SK-N-SH (cell line): ENCODE data around the gene RHPN2. TPM values are rescaled to one million over a fixed set of nuclear protein-coding genes. Genes with fewer than 3 reads are reported as not detected.

ENCODE experiments used
- CTCF ChIA-PET: fragments of 300-600, 350-600 bp; formaldehyde crosslinking; extraction: SDS; loops from one replicate; lab custom pipeline; 2021; lab: Yijun Ruan, JAX
- POLR2A ChIA-PET: fragments of 350-600 bp; sonication (Branson Sonifier 250); formaldehyde crosslinking; extraction: SDS; loops from one replicate; lab custom pipeline; 2020; ENCODE audit warnings: antibody characterized with exemption, inconsistent platforms; lab: Yijun Ruan, JAX
- DNase-seq: peaks from one replicate; pipeline ENCODE4 v3.0.0; 2012
- H2AFZ ChIP-seq: fragments of 200-600 bp; sonication (generic); 2 replicates; pipeline ENCODE4 v1.8.1; 2016; ENCODE audit warnings: antibody characterized with exemption, mild to moderate bottlenecking, low read depth
- H3F3A ChIP-seq: fragments of 200-600 bp; sonication (generic); replicated peaks from 2 replicates; pipeline ENCODE3; 2016; ENCODE audit warnings: antibody characterized with exemption, mild to moderate bottlenecking; ENCODE audit not compliant: insufficient read depth
- H3K27ac ChIP-seq, 2 experiments: fragments of 200-500 bp in 1 of 2; fragments of 200-600 bp in 1 of 2; sonication (Bioruptor generic) in 1 of 2; sonication (generic), shearing (Covaris generic) in 1 of 2; 2 replicates each; pipeline versions ENCODE4 v1.5.1 to v1.6.1; 2014 to 2016; ENCODE audit warnings: low read depth in 2 of 2, inconsistent platforms in 1 of 2, low read length in 1 of 2, mild to moderate bottlenecking in 1 of 2, mixed read lengths in 1 of 2
- H3K27me3 ChIP-seq: fragments of 200-600 bp; sonication (generic), shearing (Covaris generic); 2 replicates; pipeline ENCODE4 v1.6.1; 2016; ENCODE audit warnings: mixed run types; ENCODE audit not compliant: insufficient read depth
- H3K36me3 ChIP-seq, 2 experiments: fragments of 200-500 bp in 1 of 2; fragments of 200-600 bp in 1 of 2; sonication (Bioruptor generic) in 1 of 2; sonication (generic) in 1 of 2; replicated peaks in 1 of 2; 2 replicates each; pipeline versions ENCODE3 to v1.5.1; 2014 to 2016; ENCODE audit warnings: low read length in 1 of 2, mild to moderate bottlenecking in 1 of 2; ENCODE audit not compliant: insufficient read depth in 2 of 2, control insufficient read depth in 1 of 2
- H3K4me1 ChIP-seq, 2 experiments: fragments of 200-500 bp in 1 of 2; fragments of 200-600 bp in 1 of 2; sonication (Bioruptor generic) in 1 of 2; sonication (generic), shearing (Covaris generic) in 1 of 2; 2 replicates each; pipeline versions ENCODE4 v1.5.1 to v1.6.1; 2014 to 2016; ENCODE audit warnings: low read depth in 1 of 2, low read length in 1 of 2, mixed run types in 1 of 2; ENCODE audit not compliant: insufficient read depth in 2 of 2, control insufficient read depth in 1 of 2
- H3K4me2 ChIP-seq: fragments of 200-600 bp; sonication (generic), shearing (Covaris generic); 2 replicates; pipeline ENCODE4 v1.6.1; 2017; ENCODE audit warnings: mixed run types
- H3K4me3 ChIP-seq, 2 experiments: fragments of 200-500 bp in 1 of 2; fragments of 200-600 bp in 1 of 2; sonication (Bioruptor generic) in 1 of 2; sonication (generic), shearing (Covaris generic) in 1 of 2; 2 replicates each; pipeline versions ENCODE4 v1.5.1 to v1.8.1; 2014 to 2016; ENCODE audit warnings: low read depth in 2 of 2, inconsistent platforms in 1 of 2, low read length in 1 of 2, mild to moderate bottlenecking in 1 of 2, mixed read lengths in 1 of 2, moderate library complexity in 1 of 2
- H3K79me2 ChIP-seq: fragments of 200-600 bp; sonication (generic); 2 replicates; pipeline ENCODE4 v1.8.1; 2017; ENCODE audit warnings: mild to moderate bottlenecking; ENCODE audit not compliant: insufficient read depth
- H3K9ac ChIP-seq: fragments of 200-600 bp; sonication (generic); 2 replicates; pipeline ENCODE4 v1.6.1; 2017; ENCODE audit warnings: mixed run types
- H3K9me2 ChIP-seq: fragments of 200-600 bp; sonication (generic); 2 replicates; pipeline ENCODE4 v1.6.1; 2017; ENCODE audit warnings: mixed run types
- H3K9me3 ChIP-seq: fragments of 200-600 bp; sonication (generic); 2 replicates; pipeline ENCODE4 v1.6.1; 2017; ENCODE audit warnings: mixed run types, mild to moderate bottlenecking, moderate library complexity
- H4K20me1 ChIP-seq: fragments of 200-600 bp; sonication (generic); 2 replicates; pipeline ENCODE4 v1.6.1; 2017; ENCODE audit warnings: mild to moderate bottlenecking, mixed run types; ENCODE audit not compliant: insufficient read depth
- CHD2 ChIP-seq: fragments of 150-350 bp; IDR thresholded peaks from 2 replicates; pipeline ENCODE4 v1.6.1; 2018; ENCODE audit warnings: low read length; ENCODE audit not compliant: partially characterized antibody
- ELF1 ChIP-seq: IDR thresholded peaks from 2 replicates; pipeline ENCODE4 v1.4.0; 2012
- EP300 ChIP-seq, 2 experiments: IDR thresholded peaks; 2 replicates each; pipeline versions ENCODE4 v1.4.0 to v1.6.1; 2012; ENCODE audit warnings: borderline replicate concordance in 1 of 2, low read depth in 1 of 2, low read length in 1 of 2
- FOXJ3 ChIP-seq: sonication (generic); formaldehyde crosslinking; IDR thresholded peaks from 2 replicates; pipeline ENCODE4 v1.5.1; 2020; ENCODE audit warnings: mild to moderate bottlenecking, missing genetic modification reagents
- FOXM1 ChIP-seq: IDR thresholded peaks from 2 replicates; pipeline ENCODE4 v1.4.0; 2012; ENCODE audit warnings: low read depth, mild to moderate bottlenecking
- GABPA ChIP-seq: IDR thresholded peaks from 2 replicates; pipeline ENCODE4 v1.4.0; 2012; ENCODE audit warnings: low read depth, mild to moderate bottlenecking
- JUND ChIP-seq: IDR thresholded peaks from 2 replicates; pipeline ENCODE4 v1.4.0; 2012
- MAX ChIP-seq: IDR thresholded peaks from 2 replicates; pipeline ENCODE4 v1.4.0; 2012; ENCODE audit warnings: low read depth
- MEF2A ChIP-seq: IDR thresholded peaks from 2 replicates; pipeline ENCODE4 v1.4.0; 2012; ENCODE audit warnings: low read depth, borderline replicate concordance
- NRF1 ChIP-seq: IDR thresholded peaks from 2 replicates; pipeline ENCODE4 v1.6.1; 2012; ENCODE audit warnings: low read depth, mild to moderate bottlenecking, low read length
- RCOR1 ChIP-seq: fragments of 150-350 bp; IDR thresholded peaks from 2 replicates; pipeline ENCODE4 v1.6.1; 2017; ENCODE audit warnings: antibody characterized with exemption, low read length
- RXRA ChIP-seq: IDR thresholded peaks from 2 replicates; pipeline ENCODE4 v1.4.0; 2012; ENCODE audit warnings: low read depth, mild to moderate bottlenecking, borderline replicate concordance
- SMC3 ChIP-seq: IDR thresholded peaks from 2 replicates; pipeline ENCODE4 v1.6.1; 2012; ENCODE audit warnings: low read depth, low read length, improper control_type of control experiment
- TEAD4 ChIP-seq: IDR thresholded peaks from 2 replicates; pipeline ENCODE4 v1.4.0; 2012; ENCODE audit warnings: mild to moderate bottlenecking, borderline replicate concordance; ENCODE audit not compliant: insufficient read depth
- USF1 ChIP-seq: IDR thresholded peaks from 2 replicates; pipeline ENCODE4 v1.4.0; 2012; ENCODE audit warnings: low read depth, borderline replicate concordance
- WGBS: methylation state at CpG from one replicate; pipeline ENCODE4 v1.1.6; 2017; ENCODE audit warnings: low lambda C conversion rate; 5-methylcytosine and 5-hydroxymethylcytosine counted together
- polyA plus RNA-seq, 3 experiments: library from polyadenylated mRNA; depleted of rRNA; stranded (reverse); fragments of >200 nt; gene quantifications; 2 replicates each; pipeline ENCODE4 v1.2.3, GENCODE V29; 2012
- small RNA-seq, 7 experiments: library from RNA; depleted of rRNA; stranded (forward); fragments of <200 nt; gene quantifications; one replicate each; pipeline ENCODE3, GENCODE V24; 2012
- TF ChIP-seq, protein P1 (sequence below): fragments of 150-350 bp; IDR thresholded peaks from 2 replicates; pipeline ENCODE4 v1.6.1; 2016; ENCODE audit warnings: mild to moderate bottlenecking, low read depth, low read length

RHPN2 gene
- polyA plus RNA-seq, 1 of the 3 experiments (the other 2 are of a cell fraction), result 7.0 TPM

- no peak for DNase-seq
- no peak overlapping the region for H3K27ac ChIP-seq
- H3F3A ChIP-seq, result peaks cover 2% of the 10 kb centered on the region
- H3K79me2 ChIP-seq, result no peaks in the 10 kb centered on the region
- H3K9ac ChIP-seq, result no peak overlapping the region
- H2AFZ ChIP-seq, result no peak overlapping the region
- WGBS, result 95% methylated on average over 8 of the region's 8 CpGs
- H4K20me1 ChIP-seq, result no peaks in the 10 kb centered on the region
- no peaks in the 10 kb centered on the region for H3K27me3 ChIP-seq
- H3K36me3 ChIP-seq, result peaks cover 10 to 28% of the 10 kb centered on the region in 2 experiments
- no peak overlapping the region for H3K4me2 ChIP-seq
- CTCF ChIA-PET, result interaction anchor here (1.5 kb wide), 1 partner anchor 13 kb away, joined by 3 read pairs; no protein-coding TSS in a partner anchor
- TF ChIP-seq EP300 (IDR thresholded peaks at IDR 0.05; ENCODE audit: borderline replicate concordance in 1 of 2, low read depth in 1 of 2, low read length in 1 of 2) (no peak), SMC3 (no peak), FOXJ3 (CRISPR knock-in tag) (no peak), GABPA (no peak), MAX (no peak), NRF1 (no peak), ELF1 (no peak), RCOR1 (no peak), MEF2A (no peak), RXRA (no peak), JUND (no peak)
- POLR2A ChIA-PET, result no interaction called here
- no peaks in the 10 kb centered on the region for H3K9me2 ChIP-seq
- no peaks in the 10 kb centered on the region for H3K4me1 ChIP-seq
- no peaks in the 10 kb centered on the region for H3K9me3 ChIP-seq
- H3K4me3 ChIP-seq, result no peak overlapping the region
Measured at GRCh38 chr19:32930567-32930966, 134.1 kb downstream of the RHPN2 start.

DNA sequence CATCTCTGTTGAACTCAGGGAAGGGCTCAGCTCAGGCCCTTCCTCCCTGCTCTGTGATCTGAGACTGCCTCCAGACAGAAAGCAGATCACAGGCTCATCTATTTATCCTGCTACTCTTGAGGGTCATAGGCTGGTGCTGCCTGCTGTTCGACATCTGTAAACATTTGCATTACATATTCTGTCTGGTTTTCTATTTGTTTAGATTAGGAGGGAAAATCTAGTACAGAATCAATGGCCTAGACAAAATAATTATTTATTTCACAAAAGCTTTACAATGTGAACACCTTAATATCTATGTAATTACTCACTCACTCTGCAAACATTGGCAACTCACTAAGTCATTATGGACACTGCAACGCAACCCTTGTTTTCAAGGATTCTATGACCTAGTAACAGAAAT is 135.9 kb downstream of the RHPN2 start:
- Histone ChIP-seq H3K4me1 (no peaks in the 10 kb centered on the region), H2AFZ (no peak overlapping the region)
- TF ChIP-seq, protein P1, sequence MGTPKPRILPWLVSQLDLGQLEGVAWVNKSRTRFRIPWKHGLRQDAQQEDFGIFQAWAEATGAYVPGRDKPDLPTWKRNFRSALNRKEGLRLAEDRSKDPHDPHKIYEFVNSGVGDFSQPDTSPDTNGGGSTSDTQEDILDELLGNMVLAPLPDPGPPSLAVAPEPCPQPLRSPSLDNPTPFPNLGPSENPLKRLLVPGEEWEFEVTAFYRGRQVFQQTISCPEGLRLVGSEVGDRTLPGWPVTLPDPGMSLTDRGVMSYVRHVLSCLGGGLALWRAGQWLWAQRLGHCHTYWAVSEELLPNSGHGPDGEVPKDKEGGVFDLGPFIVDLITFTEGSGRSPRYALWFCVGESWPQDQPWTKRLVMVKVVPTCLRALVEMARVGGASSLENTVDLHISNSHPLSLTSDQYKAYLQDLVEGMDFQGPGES, result no peak
- TF ChIP-seq CHD2 (no peak), USF1 (no peak), FOXM1 (no peak), TEAD4 (no peak), ELF1 (no peak), EP300 (IDR thresholded peaks at IDR 0.05; ENCODE audit: borderline replicate concordance in 1 of 2, low read depth in 1 of 2, low read length in 1 of 2) (no peak), RCOR1 (no peak), MAX (no peak)
- TF ChIP-seq, all 33 proteins: peak for 0
- 75% methylated on average over 2 of the region's 2 CpGs for WGBS
- Histone ChIP-seq H3F3A (peaks cover 2% of the 10 kb centered on the region), H3K36me3 (peaks cover 18 to 36% of the 10 kb centered on the region in 2 experiments), H3K27ac (no peak overlapping the region), H3K4me2 (no peak overlapping the region), H3K9ac (no peak overlapping the region), H3K79me2 (no peaks in the 10 kb centered on the region), H3K4me3 (no peak overlapping the region), H3K27me3 (no peaks in the 10 kb centered on the region), H4K20me1 (no peaks in the 10 kb centered on the region), H3K9me3 (no peaks in the 10 kb centered on the region), H3K9me2 (no peaks in the 10 kb centered on the region)
- CTCF ChIA-PET, result interaction anchor here (0.6 to 0.8 kb wide), 2 partner anchors 14 to 123 kb away, joined by 3 to 4 read pairs; no protein-coding TSS in a partner anchor
- no peak for DNase-seq
- POLR2A ChIA-PET, result no interaction called here

Small RNAs within 50 kb of the gene (small RNA-seq; reads per million reads assigned to genes)
- gene AC008521.1, result 0 reads per million in 7 experiments
- 0 to 11.3 (median 0) reads per million in 7 experiments for gene AC008521.2

Other genes starting within 250 kb of the RHPN2 start
- not detected in 2 replicates for gene SLC7A9, start 195.1 kb downstream of the RHPN2 start, polyA plus RNA-seq (2012; rRNA removed)
- 15.7 and 16.4 TPM in 2 replicates for gene CEP89, start 92.9 kb downstream of the RHPN2 start, polyA plus RNA-seq (2012; rRNA removed)
- 3.3 and 3.9 TPM in 2 replicates for gene FAAP24, start 92.6 kb downstream of the RHPN2 start, polyA plus RNA-seq (2012; rRNA removed)
- gene GPATCH1, start 16.3 kb upstream of the RHPN2 start, polyA plus RNA-seq (2012; rRNA removed), result 5.9 and 6.3 TPM in 2 replicates
- 0.03 TPM in 1 of 2 replicates, not detected in the other for gene WDR88, start 67.2 kb upstream of the RHPN2 start, polyA plus RNA-seq (2012; rRNA removed)
- 7.5 and 8.2 TPM in 2 replicates for gene LRP3, start 129.4 kb upstream of the RHPN2 start, polyA plus RNA-seq (2012; rRNA removed)
- 0.02 TPM in 1 of 2 replicates, not detected in the other for gene SLC7A10, start 161.0 kb upstream of the RHPN2 start, polyA plus RNA-seq (2012; rRNA removed)
- gene CEBPA, start 237.6 kb upstream of the RHPN2 start, polyA plus RNA-seq (2012; rRNA removed), result 0.06 and 0.15 TPM in 2 replicates